ENCODE data around the gene FASTKD2.
"Not testable (repeated sequence)": the region's sequence is repeated elsewhere in the genome, so short reads cannot be mapped to it uniquely, and the experiment has no call there.

FASTKD2 gene

DNA sequence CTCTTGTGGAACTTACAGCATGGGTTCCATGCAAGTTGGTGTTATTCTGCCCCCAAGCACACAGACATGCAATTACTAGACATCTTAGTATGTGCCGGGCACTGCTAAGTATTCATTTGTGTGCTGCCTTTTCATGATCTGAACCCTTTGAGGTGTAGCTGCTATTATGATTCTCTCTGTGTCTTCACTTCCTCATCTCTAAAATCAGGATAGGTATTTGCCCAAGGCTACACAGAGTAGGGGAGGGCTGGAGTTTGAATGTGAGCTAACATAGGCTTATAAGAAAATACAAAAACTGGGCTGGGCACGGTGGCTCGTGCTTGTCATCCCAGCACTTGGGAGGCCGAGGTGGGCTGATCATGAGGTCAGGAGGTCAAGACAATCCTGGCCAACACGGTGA, 27.2 kb downstream of the FASTKD2 start:
- DNase-seq: no peak

DNA sequence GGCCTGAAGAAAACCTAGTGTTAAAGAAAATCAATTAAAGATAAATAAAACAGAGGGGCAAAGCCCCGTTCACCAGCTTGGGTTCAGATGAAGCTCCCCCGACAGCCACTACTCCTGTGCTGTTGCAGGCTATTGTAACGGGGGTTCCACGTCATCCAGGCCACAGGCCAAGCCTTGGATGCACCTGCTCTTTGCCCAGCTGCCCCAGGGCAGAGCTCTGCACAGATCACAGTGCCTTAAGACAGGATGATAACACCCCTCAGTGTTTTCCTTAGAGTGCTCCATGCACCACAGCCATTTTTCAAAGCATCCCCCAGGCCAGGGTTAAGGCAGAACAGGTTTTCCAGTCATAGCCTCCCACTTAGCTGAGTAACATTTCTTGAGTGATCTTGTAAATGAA, 32.0 kb downstream of the FASTKD2 start:
- no peak for DNase-seq

DNA sequence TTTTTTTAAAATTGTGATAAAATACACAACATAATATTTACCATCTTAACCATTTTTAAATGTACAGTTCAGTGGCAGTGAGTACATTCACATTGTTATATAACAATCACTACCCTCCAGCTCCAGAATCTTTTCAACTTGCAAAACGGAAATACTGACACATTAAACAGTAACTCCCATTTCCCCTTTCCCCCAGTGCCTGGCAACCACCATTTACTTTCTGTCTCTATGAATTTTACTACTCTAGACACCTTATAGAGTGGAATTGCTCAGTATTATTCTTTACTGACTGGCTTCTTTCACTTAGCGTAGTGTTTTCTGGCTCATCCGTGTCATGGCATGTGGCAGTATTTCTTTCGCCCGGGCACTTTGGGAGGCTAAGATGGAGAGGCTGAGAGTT, 32.6 kb downstream of the FASTKD2 start:
- no peak for DNase-seq

DNA sequence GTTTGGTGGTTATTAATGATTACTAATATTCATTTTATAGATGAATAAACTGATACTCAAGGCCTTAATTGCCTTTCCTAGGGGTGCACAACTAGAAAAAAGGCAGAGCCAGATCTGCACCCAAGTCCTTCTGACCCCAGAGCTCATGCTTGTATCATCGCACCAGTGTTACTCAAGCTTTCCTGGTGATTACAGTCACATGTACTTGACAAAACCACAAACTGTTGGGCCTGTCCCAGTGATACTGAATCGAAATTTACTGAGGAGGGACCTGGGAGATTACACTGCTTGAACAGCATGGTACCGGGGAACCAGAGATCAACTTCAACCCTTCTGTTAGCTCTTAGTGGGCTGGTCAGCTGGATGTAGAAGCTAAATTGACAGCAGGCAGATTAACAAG, 33.7 kb downstream of the FASTKD2 start:
- no peak for DNase-seq

DNA sequence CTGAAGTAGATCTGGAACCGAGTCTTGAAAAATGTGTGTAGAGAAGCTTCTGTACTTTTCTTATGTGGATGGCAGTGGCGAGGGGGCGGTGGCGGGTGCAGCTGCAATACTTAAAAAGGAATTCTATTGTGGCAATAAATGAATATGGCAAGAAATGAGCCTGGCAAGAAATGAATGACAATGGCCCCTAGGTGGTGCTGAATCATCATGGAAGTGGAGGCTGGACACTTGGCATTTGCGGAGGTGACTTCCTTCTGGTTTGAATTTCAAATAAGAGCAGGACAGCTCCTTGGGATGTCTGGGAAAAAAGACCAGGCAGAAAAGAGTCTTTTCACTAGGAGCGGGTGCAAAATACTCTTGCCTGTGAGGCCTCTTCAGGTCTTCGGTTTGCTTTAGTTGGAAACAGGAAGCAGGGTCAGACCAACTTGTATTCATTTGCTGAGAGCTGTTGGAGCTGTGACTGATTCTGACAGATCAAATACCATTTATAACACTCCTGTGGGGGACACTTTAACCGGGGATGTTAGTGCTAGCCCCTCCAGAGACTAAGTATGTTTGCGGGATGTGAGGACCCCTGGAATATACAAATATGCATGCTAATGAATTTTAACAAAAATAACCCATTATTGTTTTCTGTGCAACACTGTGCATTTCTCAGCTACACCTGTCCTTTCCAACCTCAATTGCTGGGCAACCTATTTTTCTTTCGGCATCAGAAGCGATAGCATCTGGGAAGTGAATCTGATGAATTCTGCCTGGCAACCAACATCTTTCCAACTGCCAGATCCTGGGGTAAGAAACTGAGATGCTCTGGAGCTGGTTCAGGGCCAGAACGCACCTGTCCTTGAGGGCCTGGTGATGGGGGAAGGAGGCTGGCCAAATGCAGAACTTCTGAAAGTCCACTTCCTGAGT, 35.4 kb downstream of the FASTKD2 start:
- DNase-seq: peak; percentile 75

DNA sequence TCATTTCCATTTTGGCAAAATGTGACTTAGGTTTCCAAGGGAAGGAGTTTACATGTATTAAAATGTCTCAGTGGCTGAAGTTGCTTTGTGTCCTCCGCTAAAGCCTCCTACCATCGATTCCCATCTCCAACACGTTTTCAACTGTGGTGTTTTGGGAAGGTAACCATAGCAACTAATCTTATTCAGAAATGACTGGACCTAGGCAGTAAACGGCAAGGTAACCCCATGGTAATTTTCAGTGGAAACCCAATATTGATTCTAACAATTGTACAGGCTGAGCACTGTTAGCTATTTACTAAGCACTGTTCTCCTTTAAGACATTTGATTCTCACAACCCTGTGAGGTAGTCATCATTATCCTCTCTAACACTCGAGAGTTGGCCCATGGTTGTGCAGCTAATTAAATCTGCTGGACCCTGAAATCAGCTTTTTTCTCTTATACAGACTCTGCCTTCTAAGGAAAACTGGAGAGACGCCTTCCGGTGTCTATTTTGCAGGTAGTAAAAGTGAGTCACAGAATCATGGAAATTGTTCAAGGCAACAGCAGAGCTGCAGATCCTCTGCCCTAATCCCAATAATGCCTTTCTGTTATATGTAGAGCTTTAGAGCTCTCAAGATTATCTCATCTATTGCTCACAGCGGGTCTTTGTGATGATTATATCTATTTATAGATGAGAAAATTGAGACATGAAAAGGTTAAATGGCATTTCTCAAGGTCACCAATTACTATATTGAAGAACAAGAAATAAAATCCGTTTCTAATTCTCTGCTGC, 36.2 kb downstream of the FASTKD2 start:
- DNase-seq: no peak

DNA sequence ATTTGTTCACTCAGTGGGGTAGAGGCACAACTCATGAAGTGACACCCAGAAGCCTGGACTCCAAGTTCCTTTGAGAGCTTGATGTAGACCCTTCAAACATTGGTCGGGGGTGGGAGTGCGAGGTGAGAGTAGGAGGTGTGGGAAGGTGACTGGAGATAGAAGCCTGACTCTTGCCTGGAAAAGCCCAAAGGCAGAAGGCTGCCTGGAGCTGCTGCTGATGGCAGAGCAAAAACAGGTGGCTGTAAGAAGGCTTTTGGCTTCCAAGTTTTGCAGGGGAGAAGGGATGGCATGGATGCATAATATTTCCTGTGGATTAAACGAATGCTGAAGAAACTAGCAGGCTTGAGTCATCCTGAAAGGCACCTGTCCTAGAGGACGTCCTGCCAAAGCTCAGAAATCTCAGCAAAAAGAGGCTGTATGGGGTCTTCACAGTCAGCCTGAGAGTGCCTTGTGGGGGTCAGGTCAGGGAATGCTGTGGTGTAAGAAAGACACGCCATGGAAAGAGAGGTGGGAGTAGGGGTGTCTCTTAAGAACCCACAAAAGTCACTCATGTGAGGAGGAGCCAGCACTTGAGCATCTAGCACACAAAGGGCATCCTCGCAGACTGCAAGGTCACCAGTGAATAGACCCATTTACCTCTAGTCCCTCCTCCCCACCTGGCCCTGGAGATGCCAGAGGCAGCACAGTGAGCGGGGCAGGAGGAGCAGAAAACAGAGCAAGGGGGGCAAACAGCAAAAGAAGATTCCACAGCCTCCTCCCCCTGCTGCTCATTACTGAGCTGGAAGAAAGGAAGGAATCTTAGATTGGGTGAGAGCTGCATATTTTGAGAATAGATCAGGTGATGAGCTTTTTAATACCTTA, 37.5 kb downstream of the FASTKD2 start:
- DNase-seq: peak; percentile 22

DNA sequence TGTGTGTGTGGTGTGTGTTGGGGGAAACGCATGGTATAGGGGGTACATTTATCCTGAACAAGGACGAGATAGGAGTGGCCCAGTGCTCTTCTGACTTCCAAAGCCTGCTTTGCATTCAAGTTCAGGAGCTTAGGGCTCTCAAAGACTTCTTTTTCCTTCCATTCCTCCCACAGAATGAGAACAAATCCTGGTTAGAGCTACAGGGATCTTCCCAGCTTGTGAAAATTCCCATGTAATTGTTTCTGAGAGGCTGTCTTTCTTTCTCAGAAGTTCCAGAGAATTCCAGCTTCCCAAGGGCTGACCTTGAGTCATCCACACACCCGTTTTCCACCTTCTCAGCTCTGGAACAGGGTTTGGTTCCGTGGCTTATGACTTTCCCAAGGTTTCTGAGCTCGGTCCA, 38.9 kb downstream of the FASTKD2 start:
- DNase-seq: no peak

DNA sequence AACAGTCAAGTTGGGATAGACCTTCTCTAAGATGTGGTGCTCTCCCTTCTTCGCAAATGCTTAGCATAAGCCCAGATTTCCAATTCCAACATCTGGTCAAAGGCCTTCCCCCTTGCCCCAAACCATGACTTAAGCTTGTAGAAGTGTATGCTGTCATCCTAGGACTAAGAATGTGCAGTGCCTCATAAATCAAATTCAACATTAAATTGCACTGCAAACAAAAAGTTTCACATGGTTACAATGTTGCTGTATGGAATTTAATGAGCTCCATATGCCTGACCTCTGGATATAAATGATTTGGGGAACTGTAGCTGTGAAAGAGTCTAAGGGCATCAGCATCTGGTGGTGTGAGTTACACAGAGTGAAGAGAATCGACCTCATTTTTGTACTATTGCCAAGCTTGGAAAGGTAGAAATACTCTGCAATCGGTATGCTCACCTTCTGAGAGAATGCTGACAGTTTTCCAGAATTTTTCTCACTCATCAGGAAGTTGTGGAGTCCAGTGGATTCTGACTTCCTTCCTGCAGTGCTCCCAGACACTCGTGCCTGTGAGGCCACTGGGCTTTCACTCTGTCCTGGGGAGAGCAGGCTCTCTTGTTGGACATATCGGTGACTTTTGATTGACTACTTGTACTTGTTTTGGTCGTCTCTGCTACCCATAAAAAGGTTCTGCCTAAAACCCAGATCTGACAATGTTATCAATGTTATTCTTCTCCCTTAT, 40.6 kb downstream of the FASTKD2 start:
- peak; percentile 72 for DNase-seq

DNA sequence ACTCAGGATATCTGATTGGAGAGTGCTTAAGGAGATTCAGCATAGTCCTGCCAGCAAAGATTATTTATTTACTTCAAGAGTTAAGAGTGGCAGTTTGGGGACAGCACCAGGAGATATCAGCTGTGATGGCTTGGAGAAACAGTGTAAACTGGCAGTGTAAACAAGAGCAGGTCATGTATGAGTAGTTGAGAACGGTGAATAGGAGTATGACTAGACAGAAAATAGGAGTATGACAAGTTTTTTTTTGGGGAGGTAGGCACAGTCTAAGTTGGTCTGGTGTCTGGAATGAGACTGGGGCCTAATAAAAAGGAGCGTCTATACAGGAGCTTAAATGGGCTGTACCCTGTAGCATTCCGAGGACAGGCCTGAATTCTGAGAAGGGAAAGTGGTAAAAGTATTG, 42.2 kb downstream of the FASTKD2 start:
- DNase-seq: not testable (repeated sequence)

DNA sequence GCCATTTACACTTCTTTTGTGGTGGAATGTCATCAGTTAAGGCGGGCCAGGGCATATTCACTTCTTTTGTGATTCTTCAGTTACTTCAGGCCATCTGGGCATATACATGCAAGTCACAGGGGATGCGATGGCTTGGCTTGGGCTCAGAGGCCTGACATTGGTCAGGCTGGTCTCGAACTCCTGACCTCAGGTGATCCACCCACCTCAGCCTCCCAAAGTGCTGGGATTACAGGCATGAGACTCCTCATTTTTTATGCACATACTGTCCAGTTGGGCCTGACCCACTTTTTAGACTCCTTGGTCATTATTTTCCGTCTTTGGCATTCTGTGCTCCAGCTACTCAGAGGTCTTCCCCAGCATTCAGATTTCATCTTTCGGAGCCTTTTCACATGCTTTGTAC, 47.1 kb downstream of the FASTKD2 start:
- not testable (repeated sequence) for DNase-seq

DNA sequence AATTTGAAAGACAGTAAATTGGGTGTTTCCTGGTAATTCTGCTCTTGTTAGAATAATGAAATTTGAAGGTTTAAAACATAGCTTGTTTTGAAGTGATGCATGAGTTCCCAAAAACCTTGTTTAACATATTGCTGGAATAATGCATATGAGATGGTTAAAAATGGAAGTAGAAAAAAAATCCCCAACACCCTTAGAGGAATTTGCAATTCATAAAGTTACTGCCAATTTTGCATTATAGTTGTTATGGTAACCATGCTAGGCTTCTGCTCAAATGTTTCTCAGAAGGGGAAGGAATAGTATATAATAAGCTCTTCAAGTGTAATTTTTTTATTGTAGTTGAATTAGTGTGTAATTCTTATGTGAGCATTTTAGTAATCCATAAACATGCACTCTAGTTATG, 49.1 kb downstream of the FASTKD2 start:
- DNase-seq: no peak

DNA sequence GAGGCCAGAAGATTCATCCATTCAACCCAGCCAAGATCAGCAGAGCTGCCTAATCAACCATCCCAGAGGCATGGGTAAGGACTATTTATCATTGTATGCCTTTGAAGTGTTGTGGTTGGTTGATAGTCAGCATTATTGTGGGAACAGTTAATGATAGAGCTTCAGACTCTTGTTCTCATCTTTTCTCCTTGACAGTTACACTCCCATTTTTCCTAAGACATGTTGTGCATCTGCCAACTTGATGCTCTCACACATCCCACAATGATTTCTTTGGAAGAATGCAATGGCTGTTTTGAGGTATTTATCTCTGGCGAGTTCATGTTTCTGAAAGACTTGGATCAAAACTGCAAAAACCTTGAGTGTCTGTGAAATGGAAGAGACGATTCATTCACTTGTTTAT, 55.4 kb downstream of the FASTKD2 start:
- no peak for DNase-seq

DNA sequence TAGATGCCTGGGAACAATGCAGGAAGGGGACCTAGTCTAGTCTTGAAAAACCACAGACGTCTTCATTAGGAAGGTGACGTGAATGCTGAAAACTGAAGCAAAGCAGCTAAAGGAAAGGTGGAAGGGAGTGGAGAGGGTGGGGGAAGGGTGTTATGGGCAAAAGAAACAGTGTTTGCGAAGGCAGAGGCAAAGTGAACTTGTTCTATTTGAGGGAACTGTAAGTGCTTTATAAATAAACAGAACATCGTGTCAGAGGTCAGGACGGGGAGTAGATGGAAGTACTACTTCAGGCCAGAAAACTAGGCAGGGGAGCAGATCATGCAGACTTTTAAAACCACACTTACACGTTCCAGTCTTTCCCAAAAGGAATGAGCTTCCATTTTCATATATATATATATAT, 57.8 kb downstream of the FASTKD2 start:
- DNase-seq: no peak

DNA sequence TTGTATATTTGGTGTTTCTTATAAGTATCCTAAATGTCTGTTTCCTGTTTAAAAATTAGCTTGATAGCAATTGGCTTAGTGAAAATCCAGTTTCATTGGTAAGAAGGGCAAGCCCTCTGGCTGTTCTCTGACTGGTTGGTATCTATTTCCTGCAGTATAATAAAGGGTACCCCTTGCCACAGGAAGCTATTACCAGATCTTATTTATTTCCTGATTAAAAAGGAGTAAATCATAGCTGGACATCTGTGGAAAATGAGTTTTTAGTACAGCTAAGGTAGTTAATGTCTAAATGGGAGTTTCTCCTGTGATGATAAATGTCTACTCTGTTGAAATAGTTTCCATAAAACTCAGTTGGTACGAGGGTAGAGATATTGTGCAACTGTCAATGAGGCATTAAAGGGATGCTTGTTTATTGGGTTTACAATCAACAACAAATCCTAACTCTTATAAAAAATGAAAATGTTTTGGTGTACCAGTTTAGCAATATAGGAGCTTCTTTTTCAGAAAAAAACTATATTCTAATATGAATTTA, 58.7 kb downstream of the FASTKD2 start:
- no peak for DNase-seq

DNA sequence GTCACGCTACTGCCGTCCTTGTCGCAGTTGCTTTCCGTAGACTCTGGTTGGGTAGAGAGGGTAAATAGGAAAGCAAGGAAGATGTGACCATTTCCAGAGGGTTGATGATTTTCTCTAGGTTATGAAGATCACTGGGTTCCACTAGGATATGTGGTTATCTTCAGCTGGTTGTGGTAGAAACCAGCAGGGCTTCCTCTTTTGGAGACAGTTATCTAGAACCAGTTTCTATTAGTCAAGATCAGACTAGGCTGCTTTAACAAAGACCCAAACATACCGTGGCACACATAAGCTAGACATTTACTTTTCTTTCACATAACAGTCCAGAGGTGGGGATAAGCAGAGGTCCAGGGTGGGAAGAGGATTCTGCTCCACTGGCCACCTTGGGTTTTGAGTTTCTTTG, 59.6 kb downstream of the FASTKD2 start:
- DNase-seq: no peak

DNA sequence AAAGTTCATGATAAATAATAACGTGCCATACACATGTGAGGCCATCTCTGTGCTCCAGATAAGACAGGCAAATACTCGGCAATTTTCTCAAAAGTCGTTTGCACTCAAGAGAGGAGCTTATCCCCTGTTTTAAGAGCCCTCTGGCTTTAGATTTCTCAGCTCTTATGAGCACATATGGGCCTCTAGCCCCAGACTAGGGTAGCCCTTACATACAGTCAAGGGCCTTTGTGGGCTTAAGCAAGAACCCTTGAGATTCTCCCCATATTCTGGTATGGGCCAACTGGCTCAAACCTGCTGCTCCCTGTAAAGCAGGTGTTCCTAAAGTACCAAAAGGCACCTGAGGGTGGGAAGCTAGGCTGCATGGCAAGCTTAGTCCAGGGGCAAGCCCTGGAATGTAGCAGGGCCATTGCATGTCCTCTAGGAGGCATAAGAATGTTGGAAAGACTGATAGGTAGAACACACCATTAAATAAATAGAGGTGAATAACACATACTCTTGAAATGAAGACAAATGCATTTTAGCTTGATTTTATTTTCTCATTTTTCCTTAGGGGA, 66.1 kb downstream of the FASTKD2 start:
- DNase-seq: no peak

DNA sequence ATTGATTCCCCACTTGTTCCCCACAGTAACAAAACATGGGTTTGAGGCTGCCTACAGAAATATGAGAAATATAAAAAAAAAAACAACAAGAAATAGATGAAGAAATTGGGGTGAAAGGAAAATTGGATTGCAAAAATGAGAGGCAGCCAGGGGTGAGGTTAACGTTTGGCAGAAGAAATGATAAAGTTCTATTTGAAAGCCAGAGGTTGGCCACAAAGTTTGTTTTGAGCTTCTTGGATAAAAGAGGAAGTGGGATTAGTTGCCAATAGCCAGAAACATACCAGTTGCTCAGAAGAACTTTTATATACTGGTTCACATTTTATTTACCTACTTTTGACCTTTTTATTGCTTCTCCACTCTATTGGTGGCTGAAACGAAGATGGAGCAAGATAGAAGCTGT, 67.5 kb downstream of the FASTKD2 start:
- no peak for DNase-seq

DNA sequence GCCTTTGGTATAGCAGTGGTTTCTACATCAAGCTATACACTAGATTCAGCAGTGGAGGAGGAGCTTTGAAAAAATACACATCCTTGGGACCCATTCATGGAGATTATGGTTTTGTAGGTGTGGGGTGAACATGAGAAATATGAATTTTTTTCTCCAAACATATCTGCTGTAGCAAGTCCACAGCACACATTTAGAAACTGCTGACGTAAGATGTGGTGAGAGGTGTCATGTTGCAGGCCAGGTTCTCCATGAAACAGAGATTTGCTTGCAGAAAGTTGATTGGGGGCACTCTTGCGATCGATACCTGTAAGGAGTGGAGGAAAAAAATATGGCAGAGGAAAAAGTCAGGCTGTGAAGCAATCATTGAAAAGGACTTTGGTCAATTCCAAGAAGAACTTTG, 67.9 kb downstream of the FASTKD2 start:
- DNase-seq: no peak

DNA sequence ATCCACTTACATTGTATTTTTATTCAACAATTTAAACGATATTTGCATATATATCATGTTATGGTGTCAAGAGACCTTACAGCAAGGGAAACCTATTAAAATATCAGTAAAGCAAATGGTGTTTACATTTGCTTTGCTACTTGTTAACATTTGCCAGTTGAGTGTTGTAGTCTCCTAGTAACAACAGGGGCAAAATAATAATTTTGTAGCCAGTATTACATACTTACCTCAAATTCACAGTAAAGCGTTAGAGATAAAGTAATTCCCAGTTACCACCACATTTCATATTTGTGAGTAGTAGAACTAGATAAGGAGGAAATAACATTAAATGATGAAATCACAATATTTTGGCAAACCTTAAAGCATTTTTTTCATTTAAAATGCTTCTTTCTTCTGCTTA, 71.3 kb downstream of the FASTKD2 start:
- peak; percentile 4 for DNase-seq

DNA sequence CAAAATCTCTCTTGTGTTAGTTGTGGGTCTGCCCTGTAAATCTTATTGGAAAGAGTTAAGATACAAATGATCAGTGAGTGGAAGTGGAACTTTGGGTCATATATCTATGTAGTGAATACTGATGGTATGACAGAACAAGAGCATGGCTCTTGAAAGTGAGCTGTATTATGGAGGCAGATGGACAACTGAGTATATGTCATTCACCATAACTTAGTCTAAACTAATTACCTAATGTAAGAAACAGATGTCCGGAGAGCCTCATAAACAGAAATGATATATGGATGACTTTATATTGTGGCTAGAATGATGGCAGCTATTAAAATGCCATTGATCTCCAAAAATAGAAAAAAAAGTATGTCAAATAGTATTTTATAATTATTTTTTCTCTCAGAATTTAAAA, 72.4 kb downstream of the FASTKD2 start:
- peak; percentile 57 for DNase-seq

DNA sequence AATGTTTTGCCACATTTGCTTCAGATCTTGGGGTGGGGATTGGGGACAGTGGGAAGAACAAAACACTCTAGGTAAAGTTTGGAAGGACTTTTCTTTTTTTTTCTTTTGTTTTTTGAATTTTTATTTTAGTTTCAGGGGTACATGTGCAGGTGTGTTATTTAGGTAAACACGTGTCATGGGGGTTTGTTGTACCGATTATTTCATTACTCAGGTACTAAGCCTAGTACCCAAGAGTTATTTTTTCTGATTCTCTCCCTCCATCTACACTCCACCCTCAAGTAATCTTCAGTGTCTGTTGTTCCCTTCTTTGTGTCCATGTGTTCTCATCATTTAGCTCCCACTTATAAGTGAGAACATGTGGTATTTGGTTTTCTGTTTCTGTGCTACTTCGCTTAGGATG, 73.3 kb downstream of the FASTKD2 start:
- no peak for DNase-seq

Measured in NCI-H69 (cell line).